Measurements from ENCODE around the gene RGR. TPM values are rescaled to one million over a fixed set of nuclear protein-coding genes. Genes with fewer than 3 reads are reported as not detected.

RGR gene
- total and polyA plus RNA-seq, 11 donors, result 0.04 to 2.0 (median 0.38) TPM; not detected in 6

- H3K4me1 ChIP-seq, result no peaks in the 10 kb centered on the region
- no peak overlapping the region for H3K27ac ChIP-seq
- H3K4me3 ChIP-seq, result no peak overlapping the region
- H3K36me3 ChIP-seq, result no peaks in the 10 kb centered on the region
- no peaks in the 10 kb centered on the region for H3K9me3 ChIP-seq
- intact Hi-C loops (cut with DNase I), result no loop called here
- WGBS, 4 donors, result 73 to 78% (median 76%) methylated on average over 3 of the region's 3 CpGs
- TF ChIP-seq, protein P1, sequence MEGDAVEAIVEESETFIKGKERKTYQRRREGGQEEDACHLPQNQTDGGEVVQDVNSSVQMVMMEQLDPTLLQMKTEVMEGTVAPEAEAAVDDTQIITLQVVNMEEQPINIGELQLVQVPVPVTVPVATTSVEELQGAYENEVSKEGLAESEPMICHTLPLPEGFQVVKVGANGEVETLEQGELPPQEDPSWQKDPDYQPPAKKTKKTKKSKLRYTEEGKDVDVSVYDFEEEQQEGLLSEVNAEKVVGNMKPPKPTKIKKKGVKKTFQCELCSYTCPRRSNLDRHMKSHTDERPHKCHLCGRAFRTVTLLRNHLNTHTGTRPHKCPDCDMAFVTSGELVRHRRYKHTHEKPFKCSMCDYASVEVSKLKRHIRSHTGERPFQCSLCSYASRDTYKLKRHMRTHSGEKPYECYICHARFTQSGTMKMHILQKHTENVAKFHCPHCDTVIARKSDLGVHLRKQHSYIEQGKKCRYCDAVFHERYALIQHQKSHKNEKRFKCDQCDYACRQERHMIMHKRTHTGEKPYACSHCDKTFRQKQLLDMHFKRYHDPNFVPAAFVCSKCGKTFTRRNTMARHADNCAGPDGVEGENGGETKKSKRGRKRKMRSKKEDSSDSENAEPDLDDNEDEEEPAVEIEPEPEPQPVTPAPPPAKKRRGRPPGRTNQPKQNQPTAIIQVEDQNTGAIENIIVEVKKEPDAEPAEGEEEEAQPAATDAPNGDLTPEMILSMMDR (IDR thresholded peaks at IDR 0.05), result no peak
- no peak for TF ChIP-seq POLR2A (IDR thresholded peaks at IDR 0.05)
- ATAC-seq (no peak), DNase-seq (no peak)
- peaks cover 0 to 24% (median 4%) of the 10 kb centered on the region in 9 donors for H3K27me3 ChIP-seq
Observed at GRCh38 chr10:84226616-84227015, 18.2 kb upstream of the RGR start.

- no peak overlapping the region for H3K27ac ChIP-seq
- intact Hi-C loops (cut with DNase I), result no loop called here
- peaks cover 0 to 16% (median 0%) of the 10 kb centered on the region in 9 donors for H3K27me3 ChIP-seq
- 48 to 70% (median 64%) methylated on average over 4 of the region's 4 CpGs for WGBS, 4 donors
- no peaks in the 10 kb centered on the region for H3K9me3 ChIP-seq
- no peaks in the 10 kb centered on the region for H3K4me1 ChIP-seq
- DNase-seq, result no peak
- TF ChIP-seq, protein P1 (IDR thresholded peaks at IDR 0.05), result no peak
- no peak for TF ChIP-seq POLR2A (IDR thresholded peaks at IDR 0.05)
- ATAC-seq, result no peak
- no peak overlapping the region for H3K4me3 ChIP-seq
- H3K36me3 ChIP-seq, result no peaks in the 10 kb centered on the region
Observed at GRCh38 chr10:84227810-84228209, 17.0 kb upstream of the RGR start.

DNA sequence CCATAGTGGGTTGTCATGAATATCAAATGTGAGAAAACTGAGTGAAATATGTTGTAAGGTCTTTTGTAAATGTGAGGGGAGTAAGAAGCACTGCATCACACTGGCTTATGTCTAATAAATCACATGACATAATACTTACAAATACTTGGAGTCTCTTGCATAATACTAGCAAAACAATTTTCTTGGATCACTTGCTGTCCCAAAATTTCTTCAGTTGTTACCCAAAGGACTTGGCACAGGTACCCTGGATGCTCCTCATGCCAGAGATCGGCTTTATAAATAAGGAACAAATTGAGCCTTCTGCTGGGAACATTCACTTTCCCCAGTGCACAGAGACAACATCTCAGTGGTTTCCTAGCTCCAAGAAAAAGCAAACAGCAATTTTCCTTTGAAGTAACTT, 14.5 kb upstream of the RGR start:
- TF ChIP-seq, protein P1 (IDR thresholded peaks at IDR 0.05), result no peak
- TF ChIP-seq POLR2A (IDR thresholded peaks at IDR 0.05), result no peak
- no peak overlapping the region for H3K27ac ChIP-seq
- no peaks in the 10 kb centered on the region for H3K36me3 ChIP-seq
- DNase-seq, result no peak
- H3K4me3 ChIP-seq, result no peak overlapping the region
- H3K27me3 ChIP-seq, result peaks cover 0 to 4% (median 0%) of the 10 kb centered on the region in 9 donors
- H3K9me3 ChIP-seq, result no peaks in the 10 kb centered on the region
- ATAC-seq, result no peak
- H3K4me1 ChIP-seq, result no peaks in the 10 kb centered on the region
- 58 to 91% (median 86%) methylated on average over 1 of the region's 1 CpG for WGBS, 4 donors
- intact Hi-C loops (cut with DNase I), result no loop called here

- H3K4me1 ChIP-seq, result peaks cover 0 to 3% (median 0%) of the 10 kb centered on the region in 12 donors
- WGBS, 4 donors, result 82 to 84% (median 83%) methylated on average over 10 of the region's 10 CpGs
- ATAC-seq, result no peak
- no peak overlapping the region for H3K4me3 ChIP-seq
- no peak for TF ChIP-seq POLR2A (IDR thresholded peaks at IDR 0.05)
- TF ChIP-seq, protein P1 (IDR thresholded peaks at IDR 0.05), result no peak
- H3K36me3 ChIP-seq, result no peaks in the 10 kb centered on the region
- H3K27me3 ChIP-seq, result peaks cover 0 to 7% (median 0%) of the 10 kb centered on the region in 9 donors
- intact Hi-C loops (cut with DNase I), result no loop called here
- no peak for DNase-seq
- no peaks in the 10 kb centered on the region for H3K9me3 ChIP-seq
- no peak overlapping the region for H3K27ac ChIP-seq
Observed at GRCh38 chr10:84232376-84232775, 12.5 kb upstream of the RGR start.

All from heart left ventricle (tissue), 16 donors.